HG03457 (cell line): Measurements from ENCODE around the gene GGN.
"Not testable (repeated sequence)": the region's sequence is repeated elsewhere in the genome, so short reads cannot be mapped to it uniquely, and the experiment has no call there.

Experiments
- ATAC-seq: cut with Tn5 transposase; IDR thresholded peaks from one replicate; pipeline ENCODE4 v1.9.1; 2021; ENCODE audit warnings: moderate number of reproducible peaks; ENCODE audit not compliant: unreplicated experiment

GGN gene, protein sequence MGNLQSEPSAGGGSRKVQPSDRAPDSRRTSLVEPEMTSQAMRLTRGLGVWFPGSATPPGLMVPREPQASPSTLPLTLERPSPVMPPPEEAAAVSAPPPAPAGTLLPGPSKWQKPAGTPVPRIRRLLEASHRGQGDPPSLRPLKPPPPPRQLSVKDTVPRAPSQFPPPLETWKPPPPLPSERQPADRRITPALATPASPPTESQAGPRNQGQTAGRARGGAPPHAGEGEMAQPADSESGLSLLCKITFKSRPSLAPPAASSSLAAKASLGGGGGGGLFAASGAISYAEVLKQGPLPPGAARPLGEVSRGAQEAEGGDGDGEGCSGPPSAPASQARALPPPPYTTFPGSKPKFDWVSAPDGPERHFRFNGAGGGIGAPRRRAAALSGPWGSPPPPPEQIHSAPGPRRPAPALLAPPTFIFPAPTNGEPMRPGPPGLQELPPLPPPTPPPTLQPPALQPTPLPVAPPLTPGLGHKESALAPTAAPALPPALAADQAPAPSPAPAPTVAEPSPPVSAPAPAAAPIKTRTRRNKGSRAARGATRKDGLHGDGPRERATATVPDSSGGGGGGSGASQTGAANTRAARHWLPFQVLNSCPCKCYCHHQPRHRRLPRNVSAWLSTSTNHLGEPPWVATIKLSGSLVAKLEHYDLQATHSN

DNA sequence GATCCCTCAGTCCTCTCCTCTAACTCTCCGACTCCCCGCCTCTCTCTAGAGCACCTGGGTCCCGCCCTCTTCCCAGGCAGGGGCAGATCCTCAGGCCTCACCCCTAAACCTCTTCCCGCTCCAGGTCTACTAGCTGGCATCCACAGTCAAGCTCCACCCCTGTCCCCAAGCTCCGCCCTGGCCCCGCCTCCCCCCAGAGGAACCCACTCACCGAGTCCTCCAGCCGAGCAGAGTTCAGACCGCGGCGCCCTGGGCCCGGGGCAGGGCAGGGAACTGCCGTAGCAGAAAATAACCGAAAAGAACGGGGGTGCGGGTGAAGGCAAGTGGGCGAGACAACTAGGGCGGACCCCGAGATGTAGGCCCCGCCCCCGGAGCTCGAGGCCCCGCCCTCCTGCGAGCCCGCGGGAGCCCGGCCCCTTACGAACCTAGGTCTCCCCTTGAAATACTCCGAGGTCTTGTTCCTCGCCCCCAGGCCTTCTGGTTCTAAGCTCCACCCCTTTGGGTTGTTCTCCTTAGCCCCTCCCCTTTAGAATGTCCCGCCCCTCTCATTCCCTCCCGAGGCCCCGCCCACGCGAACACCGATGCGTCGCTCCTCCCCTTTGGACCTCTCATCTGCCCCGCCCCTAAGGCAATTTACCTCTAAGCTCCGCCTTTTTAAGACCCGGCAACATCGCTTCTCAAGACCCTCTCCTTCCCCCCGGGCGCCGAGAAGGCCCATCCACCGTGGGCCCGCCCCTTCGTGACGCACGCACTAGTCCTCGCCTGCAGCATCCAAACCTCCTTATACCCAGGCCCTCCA lies at the start of gene GGN:
Gene GGN (minus strand): TSS at position 485 of the 799 bp plus-strand sequence. CDS start 773 bp downstream, outside the sequence.
- ATAC-seq = no peak

DNA sequence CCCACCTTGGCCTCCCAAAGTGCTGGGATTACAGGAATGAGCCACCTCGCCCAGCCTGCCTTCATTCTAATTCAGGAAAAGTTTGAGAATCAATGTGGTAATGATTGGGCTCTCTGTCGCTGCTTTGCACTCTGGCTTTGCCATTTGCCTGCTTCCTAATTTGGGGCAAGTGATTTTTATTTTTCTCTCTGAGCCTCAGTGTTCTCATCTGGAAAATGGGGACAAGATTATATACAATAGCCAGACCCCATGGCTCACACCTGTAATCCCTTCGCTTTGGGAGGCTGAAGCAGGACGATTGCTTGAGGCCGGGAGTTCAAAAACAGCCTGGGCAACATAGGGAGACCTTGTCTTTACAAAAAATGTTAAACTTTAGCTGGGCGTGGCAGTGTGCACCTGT lies 49.5 kb upstream of the GGN start:
- no peak for ATAC-seq

DNA sequence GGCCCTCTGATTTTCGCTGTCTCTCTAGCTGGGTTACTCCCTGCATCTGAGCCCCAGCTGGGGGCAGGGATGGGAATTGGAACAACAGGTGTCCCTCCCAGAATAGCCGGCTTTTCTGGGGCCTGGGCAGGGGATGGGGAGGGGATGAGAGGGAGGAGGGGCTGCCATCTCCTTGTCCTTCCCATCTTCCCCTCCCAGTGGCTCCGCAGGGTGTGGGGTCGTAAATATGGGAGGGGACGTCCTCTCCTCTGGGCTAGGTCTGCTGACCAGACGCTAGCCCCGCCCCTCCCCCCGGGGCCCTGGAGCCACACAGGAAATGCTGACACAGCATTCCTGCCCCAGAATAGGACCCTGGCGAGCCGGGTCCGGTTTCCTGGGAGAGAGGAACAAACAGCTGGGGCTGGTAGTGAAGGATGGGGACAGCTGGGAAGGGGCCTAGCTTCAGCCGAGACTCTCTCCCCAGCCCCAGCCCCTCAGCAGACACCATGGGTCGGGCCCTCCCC lies 46.8 kb upstream of the GGN start:
- no peak for ATAC-seq

DNA sequence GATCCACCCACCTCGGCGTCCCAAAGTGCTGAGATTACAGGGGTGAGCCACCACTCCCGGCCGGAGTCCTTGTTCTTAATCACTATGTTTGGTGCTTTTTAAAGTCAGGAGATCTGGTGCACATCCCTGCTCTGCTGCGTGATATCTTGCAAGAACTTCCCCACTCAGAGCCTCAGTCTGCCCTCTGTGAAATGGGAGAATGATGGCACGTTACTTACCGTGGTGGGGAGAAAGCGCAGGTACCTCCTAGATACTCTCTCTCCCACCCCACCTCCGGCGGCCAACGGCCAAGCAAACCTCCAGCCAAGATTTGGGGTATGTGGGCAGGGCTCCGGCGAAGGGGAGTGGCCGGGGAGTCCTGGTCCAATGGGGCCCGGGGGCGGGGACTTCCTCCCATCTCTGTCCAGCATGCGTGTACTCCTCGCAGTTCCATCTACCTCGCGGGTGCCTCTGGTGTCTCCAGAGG lies 45.5 kb upstream of the GGN start, which contains the start of gene RYR1:
Gene RYR1 (plus strand): TSS at position 424 of the 466 bp plus-strand sequence. CDS start 139 bp downstream, outside the sequence.
- no peak for ATAC-seq

DNA sequence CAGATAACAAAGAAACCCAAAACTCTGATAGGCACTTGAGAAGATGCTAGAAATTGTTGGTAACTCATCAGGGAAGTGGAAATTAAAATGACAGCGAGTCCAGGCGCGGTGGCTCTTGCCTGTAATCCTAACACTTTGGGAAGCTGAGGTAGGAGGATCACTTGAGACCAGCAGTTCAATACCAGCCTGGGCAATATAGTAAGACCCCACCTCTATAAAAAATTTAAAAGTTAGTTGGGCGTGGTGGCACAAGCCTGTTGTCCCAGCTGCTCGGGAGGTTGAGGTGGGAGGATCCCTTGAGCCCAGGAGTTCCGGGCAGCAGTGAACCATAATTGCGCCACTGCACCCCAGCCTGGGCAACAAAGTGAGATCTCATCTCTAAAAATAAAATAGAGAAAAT lies 43.1 kb upstream of the GGN start:
- ATAC-seq = no peak

DNA sequence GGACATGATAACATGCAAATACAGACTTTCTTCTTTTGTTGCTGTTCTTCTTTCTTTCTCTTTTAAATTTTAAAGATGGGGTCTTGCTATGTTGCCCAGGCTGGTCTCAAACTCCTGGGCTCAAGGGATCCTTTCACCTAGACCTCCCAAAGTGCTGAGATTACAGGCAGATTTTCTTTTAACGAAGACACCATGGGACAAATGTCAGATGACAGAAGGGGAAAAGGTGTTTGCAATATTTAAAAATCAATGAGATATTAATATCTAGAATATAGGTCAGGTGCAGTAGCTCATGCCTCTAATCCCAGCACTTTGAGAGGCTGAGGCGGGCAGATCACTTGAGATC lies 42.0 kb upstream of the GGN start:
- no peak for ATAC-seq

DNA sequence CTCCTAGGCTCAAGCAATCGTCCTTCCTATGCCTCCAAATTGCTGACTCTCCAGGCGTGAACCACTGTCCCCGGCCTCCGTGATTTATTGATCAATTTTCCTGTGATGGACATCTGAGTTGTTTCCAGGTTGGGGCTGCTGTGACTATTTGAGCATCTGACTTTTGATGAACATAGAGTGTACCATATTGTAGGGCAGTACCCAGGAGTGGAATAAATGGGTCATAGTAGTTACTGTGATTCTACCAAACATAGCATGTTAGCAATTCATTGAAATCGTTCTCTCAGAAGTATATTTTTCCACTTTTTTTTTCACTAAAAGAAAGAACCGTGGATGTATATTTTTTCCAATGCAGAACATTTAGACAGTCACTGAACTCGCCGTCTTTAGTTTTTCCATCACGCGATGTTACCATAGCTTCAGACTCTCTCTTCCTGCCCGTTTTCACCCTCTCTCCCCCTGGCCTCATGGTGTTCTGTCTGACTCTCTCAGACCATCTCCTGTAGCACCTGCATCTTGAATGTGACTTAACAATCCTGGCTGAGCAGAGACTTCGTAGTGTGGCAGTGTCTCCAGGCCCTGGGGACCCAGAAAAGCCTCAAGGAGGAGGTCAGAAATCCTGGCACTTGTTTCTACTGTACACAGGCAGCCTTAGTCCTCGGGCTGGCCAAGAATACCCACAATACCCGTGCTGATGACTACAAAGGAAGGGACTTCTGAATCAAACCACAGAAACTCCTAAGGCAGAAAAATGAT lies 41.4 kb upstream of the GGN start:
- no peak for ATAC-seq

DNA sequence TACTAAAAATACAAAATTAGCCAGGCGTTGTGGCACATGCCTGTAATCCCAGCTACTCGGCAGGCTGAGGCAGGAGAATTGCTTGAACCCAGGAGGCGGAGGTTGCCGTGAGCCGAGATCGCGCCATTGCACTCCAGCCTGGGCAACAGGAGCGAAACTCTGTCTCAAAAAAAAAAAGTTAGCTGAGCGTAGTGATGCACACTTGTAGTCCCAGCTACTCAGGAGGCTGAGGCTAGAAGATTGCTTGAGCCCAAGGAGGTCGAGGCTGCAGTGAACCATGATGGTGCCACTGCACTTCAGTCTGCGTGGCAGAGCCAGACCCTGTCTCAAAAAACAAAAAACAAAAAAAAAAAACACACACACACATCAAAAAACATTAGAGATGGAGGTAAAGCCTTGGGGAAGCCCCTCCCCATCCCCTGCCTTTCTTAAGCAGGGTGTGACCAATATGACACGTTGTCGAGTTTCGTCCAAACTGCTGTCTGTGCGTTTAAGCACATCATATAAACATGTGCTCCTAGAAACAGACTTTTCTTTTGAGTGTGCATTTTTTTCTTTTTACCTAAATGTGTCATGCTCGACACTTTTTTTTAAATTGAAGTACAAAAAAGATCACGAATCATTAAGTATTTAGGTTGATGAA lies 39.3 kb upstream of the GGN start:
- not testable (repeated sequence) for ATAC-seq

DNA sequence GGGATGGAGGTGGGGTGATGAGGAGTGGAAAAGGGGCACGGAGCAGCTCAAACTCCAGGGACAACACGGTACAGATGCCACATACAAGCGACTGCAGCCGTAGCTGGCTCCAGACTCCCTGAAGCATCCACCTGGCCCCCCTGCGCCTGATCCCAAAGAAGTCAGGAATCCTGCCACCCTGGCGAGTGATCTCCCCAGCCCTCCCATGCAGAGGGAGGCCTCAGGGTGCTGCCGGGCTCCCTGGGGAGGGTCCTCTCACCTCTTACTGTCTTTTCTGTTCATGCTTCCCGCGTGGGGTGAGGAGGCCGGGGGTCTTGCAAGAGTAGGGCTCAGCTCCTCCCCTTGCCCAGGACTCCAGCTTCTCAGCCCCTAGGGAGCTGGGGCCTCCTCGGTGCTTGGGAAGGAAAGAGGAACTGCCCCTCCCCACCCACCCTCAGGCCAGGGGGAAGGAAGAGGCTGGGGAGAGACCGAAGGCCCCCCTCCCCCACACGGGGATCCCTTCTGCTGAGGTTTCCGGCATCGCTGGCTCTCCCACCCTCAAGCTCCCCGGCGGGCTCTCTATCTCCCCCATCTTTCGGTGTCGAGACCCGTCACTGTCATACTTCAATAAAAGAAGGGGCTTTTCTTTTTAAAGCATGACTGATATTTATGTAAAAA lies 38.1 kb upstream of the GGN start, which contains the start of gene RASGRP4:
Gene RASGRP4 (minus strand): TSS at position 410 of the 657 bp plus-strand sequence. CDS start 128 bp downstream, at position 282.
- ATAC-seq = no peak

DNA sequence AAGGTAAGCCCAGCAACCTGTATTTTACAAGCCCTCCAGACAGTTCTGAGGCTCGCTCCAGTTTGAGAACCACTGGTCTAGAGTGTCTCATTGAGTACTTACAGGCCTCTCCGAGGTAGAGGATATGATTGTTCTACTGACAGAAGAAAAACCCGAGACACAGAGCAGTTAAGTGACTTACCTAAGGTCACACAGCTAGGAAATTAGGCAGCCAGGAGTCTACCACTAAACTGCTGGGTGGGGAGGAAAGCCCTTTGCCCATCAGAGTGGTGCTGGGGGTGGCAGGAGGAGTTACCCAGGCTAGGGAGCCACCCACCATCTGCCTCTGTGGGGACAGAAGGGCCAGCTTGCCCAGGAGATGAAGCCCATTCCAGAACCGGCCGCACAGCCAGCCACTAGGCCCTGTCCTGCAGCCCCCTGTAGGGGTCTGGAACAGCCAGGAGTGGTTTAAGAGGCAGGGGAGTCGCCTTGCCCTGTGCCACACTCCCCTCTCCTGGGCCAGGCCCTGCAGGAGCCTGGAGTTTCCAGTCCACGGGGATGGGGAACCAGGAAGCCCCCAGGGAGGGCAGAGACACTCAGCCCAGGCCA lies 37.5 kb upstream of the GGN start:
- ATAC-seq = no peak

DNA sequence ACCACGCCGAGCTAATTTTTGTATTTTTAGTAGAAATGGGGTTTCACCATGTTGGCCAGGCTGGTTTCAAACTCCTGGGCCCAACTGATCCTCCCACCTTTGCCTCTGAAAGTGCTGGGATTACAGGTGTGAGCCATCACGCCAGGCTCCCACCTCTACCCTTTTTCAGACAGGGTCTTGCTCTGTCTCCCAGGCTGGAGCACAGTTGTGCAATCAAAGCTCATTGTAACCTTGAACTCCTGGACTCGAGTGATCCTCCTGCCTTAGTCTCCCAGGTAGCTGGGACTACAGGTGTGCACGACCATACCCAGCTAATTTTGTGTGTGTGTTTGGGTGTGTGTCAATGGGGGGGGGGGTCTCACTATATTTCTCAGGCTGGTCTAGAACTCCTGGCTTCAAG lies 36.4 kb upstream of the GGN start:
- no peak for ATAC-seq

DNA sequence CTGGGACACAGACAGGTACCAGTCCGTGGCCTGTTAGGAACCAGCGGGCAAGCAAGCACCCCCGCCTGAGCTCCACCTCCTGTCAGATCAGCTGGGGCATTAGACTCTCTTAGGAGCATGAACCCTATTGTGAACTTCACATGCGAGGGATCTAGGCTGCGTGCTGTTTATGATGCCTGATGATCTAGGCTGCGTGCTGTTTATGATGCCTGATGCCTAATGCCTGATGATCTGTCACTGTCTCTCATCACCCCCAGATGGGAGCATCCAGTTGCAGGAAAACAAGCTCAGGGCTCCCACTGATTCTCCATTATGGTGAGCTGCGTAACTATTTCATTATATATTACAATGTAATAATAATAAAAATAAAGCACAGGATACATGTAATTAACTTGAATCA lies 34.6 kb upstream of the GGN start:
- no peak for ATAC-seq

DNA sequence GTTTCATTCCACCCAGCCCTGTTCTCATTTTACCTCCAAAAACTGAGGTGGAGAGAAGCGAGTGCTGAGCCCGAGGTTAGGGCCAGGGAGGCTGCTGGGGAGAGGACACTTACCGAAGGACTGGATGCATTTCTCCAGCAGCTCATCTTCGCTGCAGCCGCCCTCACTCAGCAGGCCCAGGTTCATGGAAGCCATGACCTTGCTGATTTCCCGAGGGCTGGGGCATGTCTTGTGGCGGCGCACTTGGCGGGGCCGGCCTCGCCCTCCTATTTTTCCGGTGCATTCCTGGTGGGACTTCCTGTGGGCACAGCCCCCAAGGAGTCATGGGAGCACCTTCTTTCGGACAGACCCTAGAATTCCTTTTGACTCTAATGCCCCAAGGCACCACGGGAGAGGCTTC lies 34.0 kb upstream of the GGN start:
- no peak for ATAC-seq

DNA sequence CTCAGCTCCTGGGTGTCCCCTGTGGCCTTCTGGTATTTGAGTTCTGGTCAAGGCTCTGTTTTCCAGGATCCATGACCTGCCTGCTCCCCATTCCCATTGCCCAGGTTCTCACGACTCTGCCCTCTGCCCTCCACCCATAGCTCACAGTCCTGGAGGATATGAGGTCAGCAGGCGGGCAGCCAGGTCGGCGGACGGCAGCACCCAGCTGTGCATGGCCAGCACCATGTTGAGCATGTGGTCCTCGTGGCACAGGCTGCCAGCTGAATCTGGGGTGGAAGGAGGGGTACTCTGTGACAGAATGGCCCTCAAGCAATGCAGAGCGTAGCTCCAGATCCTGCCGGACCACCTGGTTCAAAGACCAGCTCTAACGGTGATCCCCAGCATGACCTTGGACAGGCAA lies 33.1 kb upstream of the GGN start:
- no peak for ATAC-seq

DNA sequence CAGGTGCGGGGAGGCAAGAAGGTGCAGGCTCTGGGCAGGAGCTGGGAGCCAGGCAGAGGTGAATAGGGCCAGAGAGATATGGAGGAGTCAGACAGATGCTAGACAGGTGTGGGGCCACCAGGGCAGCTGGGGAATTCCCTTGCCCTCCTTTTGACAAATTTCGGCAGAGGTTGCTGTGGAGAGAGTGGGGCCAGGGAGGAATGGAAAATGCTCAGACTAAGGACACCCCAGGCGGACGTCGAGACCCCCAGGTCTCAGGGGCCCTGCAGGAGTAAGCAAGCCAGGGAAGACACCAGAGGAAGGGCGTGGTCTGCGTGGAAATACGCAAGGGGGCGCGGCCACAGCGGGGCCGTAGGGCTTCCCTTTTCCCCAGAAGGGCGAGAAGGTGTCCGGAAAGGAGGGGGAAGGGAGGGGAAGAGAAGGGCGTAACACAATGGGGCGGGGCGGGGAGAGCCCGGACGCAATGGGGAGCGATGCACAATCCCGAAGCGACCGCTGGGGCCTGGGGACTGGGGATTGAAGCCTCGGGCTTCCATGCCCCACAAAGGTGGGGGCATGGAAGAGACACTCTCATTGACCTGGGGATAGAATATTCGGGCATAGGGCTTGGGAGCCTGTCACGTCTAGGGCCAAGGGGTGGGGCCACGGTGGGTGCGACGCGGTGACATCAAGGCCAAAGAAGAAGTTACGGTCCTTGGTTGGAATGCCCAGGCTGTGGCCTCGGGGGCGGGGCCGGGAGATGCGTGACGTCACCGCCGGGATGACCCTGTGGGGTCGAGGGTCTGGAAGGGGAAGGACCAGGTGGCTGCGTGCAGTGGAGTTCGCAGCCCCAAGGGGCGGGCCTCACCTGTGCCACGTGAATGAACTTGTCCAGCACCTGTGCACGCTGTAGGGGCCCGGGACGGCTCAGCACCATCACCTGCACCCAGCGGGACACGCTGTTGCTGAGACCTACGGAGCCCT lies 30.0 kb upstream of the GGN start:
- no peak for ATAC-seq

DNA sequence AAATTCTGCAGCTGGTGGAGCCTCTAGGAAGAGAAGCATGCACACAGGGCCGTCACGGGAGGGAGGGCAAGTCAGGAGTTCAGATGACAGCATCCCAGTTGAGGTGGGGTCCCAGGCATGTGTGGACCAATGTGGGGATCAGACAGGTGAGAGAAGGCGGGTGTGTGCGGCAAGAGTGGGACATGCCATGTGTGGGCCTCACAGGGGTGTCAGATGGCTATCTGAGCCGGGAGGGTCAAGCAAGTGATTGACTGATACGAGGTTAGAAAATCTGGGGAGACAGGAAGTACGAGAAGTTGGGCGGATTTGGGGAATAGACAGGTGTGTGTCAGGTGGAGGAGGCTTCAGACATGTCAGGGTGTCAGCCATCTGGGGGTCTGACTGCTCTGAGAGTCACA lies 29.3 kb upstream of the GGN start:
- no peak for ATAC-seq

DNA sequence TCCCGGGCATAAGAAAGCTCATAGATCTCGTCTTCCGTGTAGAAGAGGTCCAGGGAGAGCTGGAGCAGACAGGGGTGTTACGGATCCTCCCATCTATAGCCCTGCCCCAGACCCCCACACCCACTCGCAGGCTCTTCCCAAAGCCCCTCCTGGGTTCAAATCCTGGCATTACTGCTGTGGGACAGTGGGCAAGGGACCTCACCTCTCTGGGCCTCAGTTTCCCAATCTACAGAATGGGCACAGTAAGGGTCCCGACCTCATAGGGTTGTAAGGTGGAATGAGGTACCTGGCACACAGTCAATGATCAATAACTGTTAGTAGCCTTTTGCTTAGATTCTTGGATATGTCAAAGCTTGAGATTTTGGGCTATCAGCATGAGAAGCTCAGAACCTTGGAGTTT lies 25.6 kb upstream of the GGN start:
- ATAC-seq = no peak

DNA sequence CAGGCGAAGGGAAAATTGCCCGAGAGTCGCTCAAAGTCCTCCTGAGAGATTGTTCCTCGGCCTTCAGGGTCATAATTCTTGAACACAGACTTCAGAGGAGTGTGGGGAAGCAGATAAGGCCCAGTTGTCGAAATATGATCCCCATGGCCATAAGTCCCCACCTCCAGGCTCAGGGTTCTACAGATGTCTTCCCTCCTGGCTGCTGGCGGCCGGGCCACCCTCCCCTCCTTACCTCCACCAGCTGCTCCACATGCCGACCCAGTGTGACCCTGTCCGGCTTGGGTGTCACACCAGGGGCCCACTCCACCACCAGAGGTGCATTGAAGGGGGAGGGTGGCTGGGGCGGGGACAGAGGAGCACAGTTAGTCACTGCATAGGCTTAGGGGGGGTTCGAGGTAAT lies 25.1 kb upstream of the GGN start:
- ATAC-seq = no peak
